Measurements from ENCODE around the gene RAI1. TPM values are rescaled to one million over a fixed set of nuclear protein-coding genes. Genes with fewer than 3 reads are reported as not detected.

RAI1 gene
- total and polyA plus RNA-seq, 2 of the 8 experiments (the other 6 are each of a cell fraction or from before 2014, with no cell fraction given): 0.39 to 1.2 TPM

DNA sequence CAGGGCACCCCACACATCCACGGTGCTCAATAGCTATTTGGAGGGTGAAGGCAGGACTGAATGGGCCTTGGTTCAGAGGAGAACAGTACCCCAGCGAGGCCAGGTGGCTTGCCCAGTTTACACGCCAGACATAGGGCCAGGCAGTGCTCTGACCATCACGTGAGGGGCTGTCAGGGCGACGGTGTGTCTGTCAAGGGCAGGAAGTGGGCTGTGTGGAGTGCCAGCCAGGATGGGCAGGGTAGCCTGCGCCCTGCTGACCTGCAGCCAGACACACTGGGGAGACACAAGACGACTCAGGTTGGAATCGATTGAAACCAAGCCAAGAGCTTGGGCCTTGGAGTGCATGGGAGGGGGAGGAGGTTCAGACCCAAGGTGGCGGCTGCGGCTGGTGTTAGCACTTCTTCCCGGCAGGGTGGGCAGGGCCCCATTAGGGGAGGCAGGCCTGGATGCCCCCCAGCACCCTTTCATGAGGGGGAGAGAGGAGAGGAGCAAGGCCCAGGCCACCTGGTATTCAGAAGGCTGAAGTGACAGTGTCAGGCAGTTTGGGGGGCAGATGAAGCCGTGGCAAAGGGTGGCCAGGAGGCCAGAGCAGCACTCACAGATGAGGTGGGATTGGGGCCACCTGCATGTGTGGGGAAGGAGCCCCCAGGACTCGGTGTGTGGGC is 87.3 kb downstream of the RAI1 start:
- CTCF ChIA-PET (ENCODE audit: partially characterized antibody): interaction anchor here (0.7 to 2.5 kb wide), 5 partner anchors 10 to 89 kb away, joined by 3 to 7 read pairs (median 4); no protein-coding TSS in a partner anchor
- H3K4me1 ChIP-seq (replicated peaks in 1 of 4; ENCODE audit: control insufficient read depth in 3 of 4, insufficient read depth in 4 of 4, low read length in 3 of 4): peaks cover 0 to 8% (median 5%) of the 10 kb centered on the region in 4 experiments; a peak in 3 of 7 replicates
- H2BK15ac ChIP-seq (ENCODE audit: low read length): no peak overlapping the region
- TF ChIP-seq SRF (IDR thresholded peaks at IDR 0.05; ENCODE audit: low read depth, low read length) (no peak), BCL11A (IDR thresholded peaks at IDR 0.05; ENCODE audit: low read depth in 2 of 2, low read length in 2 of 2) (no peak), TBP (IDR thresholded peaks at IDR 0.05; ENCODE audit: low read depth, low read length) (no peak), KDM5A (IDR thresholded peaks at IDR 0.05; ENCODE audit: low read length) (no peak), SUZ12 (IDR thresholded peaks at IDR 0.05; ENCODE audit: low read length) (no peak), CHD1 (IDR thresholded peaks at IDR 0.05; ENCODE audit: low read depth, low read length) (no peak)
- TF ChIP-seq, protein P1, sequence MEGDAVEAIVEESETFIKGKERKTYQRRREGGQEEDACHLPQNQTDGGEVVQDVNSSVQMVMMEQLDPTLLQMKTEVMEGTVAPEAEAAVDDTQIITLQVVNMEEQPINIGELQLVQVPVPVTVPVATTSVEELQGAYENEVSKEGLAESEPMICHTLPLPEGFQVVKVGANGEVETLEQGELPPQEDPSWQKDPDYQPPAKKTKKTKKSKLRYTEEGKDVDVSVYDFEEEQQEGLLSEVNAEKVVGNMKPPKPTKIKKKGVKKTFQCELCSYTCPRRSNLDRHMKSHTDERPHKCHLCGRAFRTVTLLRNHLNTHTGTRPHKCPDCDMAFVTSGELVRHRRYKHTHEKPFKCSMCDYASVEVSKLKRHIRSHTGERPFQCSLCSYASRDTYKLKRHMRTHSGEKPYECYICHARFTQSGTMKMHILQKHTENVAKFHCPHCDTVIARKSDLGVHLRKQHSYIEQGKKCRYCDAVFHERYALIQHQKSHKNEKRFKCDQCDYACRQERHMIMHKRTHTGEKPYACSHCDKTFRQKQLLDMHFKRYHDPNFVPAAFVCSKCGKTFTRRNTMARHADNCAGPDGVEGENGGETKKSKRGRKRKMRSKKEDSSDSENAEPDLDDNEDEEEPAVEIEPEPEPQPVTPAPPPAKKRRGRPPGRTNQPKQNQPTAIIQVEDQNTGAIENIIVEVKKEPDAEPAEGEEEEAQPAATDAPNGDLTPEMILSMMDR (IDR thresholded peaks at IDR 0.05; ENCODE audit: control extremely low read depth in 1 of 3, insufficient read depth in 1 of 3, low read depth in 1 of 3, low read length in 3 of 3): no peak
- TF ChIP-seq, protein P2, sequence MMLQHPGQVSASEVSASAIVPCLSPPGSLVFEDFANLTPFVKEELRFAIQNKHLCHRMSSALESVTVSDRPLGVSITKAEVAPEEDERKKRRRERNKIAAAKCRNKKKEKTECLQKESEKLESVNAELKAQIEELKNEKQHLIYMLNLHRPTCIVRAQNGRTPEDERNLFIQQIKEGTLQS (IDR thresholded peaks at IDR 0.05; ENCODE audit: insufficient read depth, low read depth, low read length): no peak
- TF ChIP-seq, protein P3, sequence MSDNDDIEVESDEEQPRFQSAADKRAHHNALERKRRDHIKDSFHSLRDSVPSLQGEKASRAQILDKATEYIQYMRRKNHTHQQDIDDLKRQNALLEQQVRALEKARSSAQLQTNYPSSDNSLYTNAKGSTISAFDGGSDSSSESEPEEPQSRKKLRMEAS (IDR thresholded peaks at IDR 0.05): no peak

More for the DNA sequence above, 87.3 kb downstream of the RAI1 start:
- Histone ChIP-seq H4K8ac (ENCODE audit: extremely low read depth, insufficient read depth, low read length) (peak overlapping the region; percentile 8; the same call in 1 of the 2 replicates), H2BK120ac (replicated peaks; ENCODE audit: low read depth, low read length) (no peak overlapping the region), H4K20me1 (replicated peaks in 1 of 2; ENCODE audit: control insufficient read depth in 1 of 2, insufficient read depth in 2 of 2, low read length in 2 of 2) (peaks cover 0 to 1% of the 10 kb centered on the region in 2 experiments), H4K5ac (ENCODE audit: insufficient read length, low read depth, low read length) (no peak overlapping the region), H3K9me3 (ENCODE audit: insufficient read depth in 2 of 2, low read depth in 1 of 2, low read length in 1 of 2) (no peaks in the 10 kb centered on the region), H3K27me3 (replicated peaks in 1 of 4; ENCODE audit: control insufficient read depth in 3 of 4, extremely low read depth in 1 of 4, insufficient read depth in 3 of 4, low read length in 3 of 4) (peaks cover 0 to 2% (median 0%) of the 10 kb centered on the region in 4 experiments; a peak in 2 of 7 replicates), H3K4ac (replicated peaks; ENCODE audit: insufficient read length, low read depth, low read length) (no peak overlapping the region), H3K79me1 (ENCODE audit: low read depth, low read length) (no peaks in the 10 kb centered on the region), H2AK5ac (ENCODE audit: low read depth, low read length) (no peak overlapping the region), H4K91ac (replicated peaks; ENCODE audit: insufficient read length, low read length) (peak overlapping the region; percentile 35), H3K79me2 (ENCODE audit: control insufficient read depth in 1 of 2, insufficient read depth in 2 of 2, low read length in 2 of 2) (no peaks in the 10 kb centered on the region), H3K23ac (ENCODE audit: insufficient read length) (no peak overlapping the region), H3K9ac (replicated peaks in 1 of 4; ENCODE audit: extremely low read depth in 1 of 4, low read depth in 3 of 4, low read length in 3 of 4) (no peak overlapping the region), H3K27ac (ENCODE audit: low read depth, low read length) (no peak overlapping the region), H2BK5ac (ENCODE audit: low read depth, low read length) (no peak overlapping the region), H3K56ac (replicated peaks; ENCODE audit: insufficient read length, low read depth, low read length) (no peak overlapping the region), H3K4me3 (ENCODE audit: extremely low read depth in 1 of 4, insufficient read depth in 2 of 4, low read depth in 3 of 4, low read length in 4 of 4) (no peak overlapping the region), H3K14ac (ENCODE audit: insufficient read length) (no peak overlapping the region), H3K36me3 (ENCODE audit: control insufficient read depth in 2 of 4, insufficient read depth in 4 of 4, low read length in 3 of 4) (no peaks in the 10 kb centered on the region), H3K4me2 (ENCODE audit: insufficient read depth in 1 of 2, low read depth in 2 of 2, low read length in 2 of 2) (no peak overlapping the region), H2BK20ac (ENCODE audit: low read length) (no peak overlapping the region), H3K18ac (ENCODE audit: extremely low read depth, low read length) (no peak overlapping the region), H2AFZ (ENCODE audit: low read length) (no peak overlapping the region), H3K23me2 (ENCODE audit: low read depth, low read length) (peaks cover 1% of the 10 kb centered on the region; the same call in 1 of the 2 replicates), H2BK12ac (ENCODE audit: low read depth, low read length) (no peak overlapping the region)
- no peak for FAIRE-seq
- POLR2A ChIA-PET (ENCODE audit: partially characterized antibody): interaction anchor here (0.8 kb wide), 1 partner anchor 168 kb away, joined by 3 read pairs; no protein-coding TSS in a partner anchor
- 87% methylated on average over 14 of the region's 14 CpGs; no CpG with 5 or more reads in 1 of the 2 experiments for WGBS, 2 experiments (ENCODE audit: extremely low coverage in 1 of 2, insufficient coverage in 1 of 2, insufficient read length in 1 of 2, insufficient replicate concordance in 2 of 2, low coverage in 1 of 2, low lambda C conversion rate in 2 of 2, missing lambda C conversion rate in 1 of 2)
- DNase-seq (ENCODE audit: low read depth in 1 of 2, low spot score in 2 of 2): no peak

Data from H1 (cell line).